Neuronal stem cell (in vitro differentiated cells): ENCODE results near the gene OR8K1. TPM values are rescaled to one million over a fixed set of nuclear protein-coding genes. Genes with fewer than 3 reads are reported as not detected.

Experiments used
- DNase-seq: peaks from one replicate; pipeline ENCODE4 v3.0.0-alpha.2; 2013; ENCODE audit warnings: low spot score
- H2AFZ ChIP-seq: one replicate; pipeline ENCODE4 v1.6.1; 2013; ENCODE audit warnings: mild to moderate bottlenecking, low read length, inconsistent platforms
- H2AK5ac ChIP-seq: 2 replicates; pipeline ENCODE4 v1.6.1; 2013; ENCODE audit warnings: low read depth, mild to moderate bottlenecking, inconsistent platforms, low read length, moderate library complexity, mixed read lengths
- H2BK120ac ChIP-seq: 2 replicates; pipeline ENCODE4 v1.6.1; 2013; ENCODE audit warnings: low read depth, mild to moderate bottlenecking, inconsistent platforms, low read length, moderate library complexity, mixed read lengths
- H2BK12ac ChIP-seq: one replicate; pipeline ENCODE4 v1.6.1; 2013; ENCODE audit warnings: low read length, inconsistent platforms
- H2BK15ac ChIP-seq: 2 replicates; pipeline ENCODE4 v1.6.1; 2013; ENCODE audit warnings: mild to moderate bottlenecking, low read length, inconsistent platforms, mixed read lengths
- H2BK5ac ChIP-seq: one replicate; pipeline ENCODE4 v1.6.1; 2013; ENCODE audit warnings: inconsistent platforms, mild to moderate bottlenecking, low read length, moderate library complexity
- H3K14ac ChIP-seq: one replicate; pipeline ENCODE4 v1.6.1; 2013; ENCODE audit warnings: low read length, inconsistent platforms
- H3K18ac ChIP-seq: 2 replicates; pipeline ENCODE4 v1.6.1; 2013; ENCODE audit warnings: low read length, inconsistent platforms
- H3K23ac ChIP-seq: 2 replicates; pipeline ENCODE4 v1.6.1; 2013; ENCODE audit warnings: low read depth, mild to moderate bottlenecking, mixed read lengths, low read length, inconsistent platforms; ENCODE audit not compliant: poor library complexity
- H3K27ac ChIP-seq: replicated peaks from 3 replicates; pipeline ENCODE4 v1.5.1; 2013; ENCODE audit warnings: low read length, inconsistent platforms
- H3K27me3 ChIP-seq, 3 experiments: 2 replicates each; pipeline ENCODE4 v1.6.1; 2013; ENCODE audit warnings: low read length in 3 of 3, mild to moderate bottlenecking in 2 of 3, inconsistent platforms in 1 of 3, low read depth in 1 of 3, mixed read lengths in 1 of 3, moderate library complexity in 1 of 3; ENCODE audit not compliant: control insufficient read depth in 3 of 3, insufficient read depth in 3 of 3
- H3K36me3 ChIP-seq, 2 donors: replicated peaks in 1 of 2; 2 replicates each; pipeline ENCODE4 v1.6.1; 2013; ENCODE audit warnings: low read length in 2 of 2; ENCODE audit not compliant: control insufficient read depth in 2 of 2, insufficient read depth in 2 of 2
- H3K4ac ChIP-seq: 2 replicates; pipeline ENCODE4 v1.6.1; 2013; ENCODE audit warnings: inconsistent platforms, mild to moderate bottlenecking, low read length, moderate library complexity
- H3K4me1 ChIP-seq, 2 donors: 1 replicate in 1 of 2; 2 replicates in 1 of 2; pipeline ENCODE4 v1.6.1; 2013; ENCODE audit warnings: low read length in 2 of 2, low read depth in 1 of 2; ENCODE audit not compliant: control insufficient read depth in 2 of 2, insufficient read depth in 1 of 2
- H3K4me2 ChIP-seq: one replicate; pipeline ENCODE4 v1.6.1; 2013; ENCODE audit warnings: mild to moderate bottlenecking, low read length, inconsistent platforms; ENCODE audit not compliant: insufficient read depth, poor library complexity, severe bottlenecking
- H3K4me3 ChIP-seq, 2 donors: 2 replicates each; pipeline ENCODE4 v1.5.1; 2013; ENCODE audit warnings: low read length in 2 of 2, mild to moderate bottlenecking in 2 of 2, inconsistent platforms in 1 of 2, moderate library complexity in 1 of 2
- H3K79me1 ChIP-seq: one replicate; pipeline ENCODE4 v1.6.1; 2013; ENCODE audit warnings: low read depth, mild to moderate bottlenecking, inconsistent platforms, low read length, moderate library complexity
- H3K9ac ChIP-seq: one replicate; pipeline ENCODE4 v1.6.1; 2013; ENCODE audit warnings: mild to moderate bottlenecking, low read depth, low read length, inconsistent platforms; ENCODE audit not compliant: poor library complexity
- H3K9me3 ChIP-seq, 2 donors: replicated peaks in 1 of 2; 2 replicates each; pipeline versions ENCODE3 to v1.6.1; 2013; ENCODE audit warnings: low read length in 2 of 2, mild to moderate bottlenecking in 2 of 2, inconsistent platforms in 1 of 2, low read depth in 1 of 2, mixed read lengths in 1 of 2, moderate library complexity in 1 of 2; ENCODE audit not compliant: control insufficient read depth in 2 of 2, insufficient read depth in 1 of 2
- H4K8ac ChIP-seq: one replicate; pipeline ENCODE4 v1.6.1; 2013; ENCODE audit warnings: low read depth, mild to moderate bottlenecking, inconsistent platforms, low read length, moderate library complexity
- H4K91ac ChIP-seq: one replicate; pipeline ENCODE4 v1.6.1; 2013; ENCODE audit warnings: low read length, low read depth, mild to moderate bottlenecking, inconsistent platforms; ENCODE audit not compliant: poor library complexity
- WGBS, 2 donors: extraction: QIAGEN DNeasy Blood & Tissue Kit; methylation state at CpG; one replicate each; pipeline ENCODE4 v1.1.7; 2013; ENCODE audit warnings: missing lambda C conversion rate in 2 of 2, mixed read lengths in 1 of 2; ENCODE audit not compliant: insufficient read length in 2 of 2, insufficient replicate concordance in 1 of 2; ENCODE audit errors: extremely low coverage in 2 of 2; 5-methylcytosine and 5-hydroxymethylcytosine counted together
- polyA plus RNA-seq, 2 experiments: library from polyadenylated mRNA; stranded (reverse); fragments of 200-250 nt; gene quantifications; one replicate each; pipeline ENCODE4 v1.2.3, GENCODE V29; 2013

Gene OR8K1
- polyA plus RNA-seq (2013, experiment 1 of 2): not detected
- not detected for polyA plus RNA-seq (2013, experiment 2 of 2)

DNA sequence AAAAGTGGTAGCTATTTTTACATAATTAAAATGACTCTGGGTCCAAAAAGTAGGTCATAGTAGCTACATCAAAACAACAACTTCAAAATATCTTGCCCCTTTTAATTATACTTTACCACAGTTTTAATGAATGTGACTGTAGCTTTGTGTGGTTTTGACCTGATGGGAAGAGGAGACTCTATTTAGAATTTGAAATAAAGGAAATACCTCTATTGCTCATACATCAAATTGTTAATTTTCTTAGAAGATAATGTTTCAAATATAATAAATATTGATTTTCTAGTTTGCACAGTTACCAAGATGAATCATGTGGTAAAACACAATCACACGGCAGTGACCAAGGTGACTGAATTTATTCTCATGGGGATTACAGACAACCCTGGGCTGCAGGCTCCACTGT is at the start of gene OR8K1:
TSS of gene OR8K1 (plus strand) at position 301 of the 400 bp plus-strand sequence. CDS start at position 301, 0 bp downstream.
- Histone ChIP-seq H4K8ac (no peak within 1 kb of the TSS), H3K79me1 (no peaks in the 10 kb centered on the region), H2AK5ac (no peak within 1 kb of the TSS), H3K27me3 (no peaks in the 10 kb centered on the region), H3K9me3 (no peaks in the 10 kb centered on the region), H2BK12ac (no peak within 1 kb of the TSS), H3K4ac (no peak within 1 kb of the TSS), H3K4me3 (no peak within 1 kb of the TSS), H2BK120ac (no peak within 1 kb of the TSS), H3K4me2 (no peak within 1 kb of the TSS), H2BK5ac (no peak within 1 kb of the TSS), H3K23ac (no peak within 1 kb of the TSS), H3K36me3 (no peaks in the 10 kb centered on the region), H3K18ac (no peak within 1 kb of the TSS), H4K91ac (no peak within 1 kb of the TSS), H3K9ac (no peak within 1 kb of the TSS), H2BK15ac (no peak within 1 kb of the TSS), H3K4me1 (no peaks in the 10 kb centered on the region), H2AFZ (no peak within 1 kb of the TSS), H3K14ac (no peak within 1 kb of the TSS), H3K27ac (no peak within 1 kb of the TSS)
- no peak for DNase-seq
- WGBS, 2 donors: no CpG with 5 or more reads among the region's 1 CpG

DNA sequence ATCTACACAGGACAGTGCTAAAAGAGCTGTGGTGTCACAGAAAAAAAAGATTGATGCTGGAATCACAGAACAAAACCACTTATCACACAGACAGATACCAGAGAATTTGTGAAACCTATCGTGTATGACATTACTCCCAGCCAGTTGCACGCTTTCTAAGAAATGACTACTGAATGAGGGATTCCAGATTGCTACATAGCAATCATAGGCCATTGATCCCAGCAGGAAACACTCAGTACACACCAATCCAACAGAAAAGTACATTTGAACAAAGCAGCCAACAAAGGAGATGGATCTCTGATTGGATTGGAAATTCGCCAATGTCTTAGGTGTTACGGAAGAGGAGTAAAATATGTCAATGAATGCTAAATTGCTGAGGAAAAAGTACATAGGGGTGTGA is 48.9 kb upstream of the OR8K1 start:
- no peak overlapping the region for H2BK15ac ChIP-seq

DNA sequence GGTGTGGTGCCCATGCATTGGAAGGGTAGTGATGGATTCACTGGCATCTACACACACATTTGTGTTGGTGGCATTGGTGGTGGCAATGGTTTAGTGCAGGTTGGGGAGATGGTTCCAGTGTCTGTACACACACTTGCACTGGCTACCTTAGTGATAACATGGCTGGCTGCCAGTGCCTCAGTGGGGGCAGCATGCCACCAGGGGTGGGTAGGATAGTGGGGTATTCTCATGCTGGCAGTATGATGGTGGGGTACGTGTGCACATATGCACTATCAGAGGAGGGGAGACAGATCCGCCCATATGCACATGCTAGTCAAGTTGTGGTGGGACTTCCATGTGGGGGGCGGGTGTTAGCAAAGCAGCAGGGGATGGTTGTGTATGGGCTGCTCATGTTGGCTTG is 38.0 kb upstream of the OR8K1 start:
- H2BK5ac ChIP-seq: peak overlapping the region; percentile 32
- H3K4me3 ChIP-seq: peak overlapping the region in 1 of 2 donors; percentile 47
- no peak overlapping the region for H4K91ac ChIP-seq
- peak overlapping the region; percentile 20 for H3K23ac ChIP-seq
- H2BK120ac ChIP-seq: no peak overlapping the region
- H3K4me2 ChIP-seq: no peak overlapping the region
- no peak overlapping the region for H3K18ac ChIP-seq
- H3K27me3 ChIP-seq: no peaks in the 10 kb centered on the region
- DNase-seq: no peak
- peaks cover 0 to 5% of the 10 kb centered on the region in 2 donors for H3K9me3 ChIP-seq
- H3K36me3 ChIP-seq: peaks cover 0 to 2% of the 10 kb centered on the region in 2 donors
- H3K4ac ChIP-seq: no peak overlapping the region
- H3K27ac ChIP-seq: no peak overlapping the region
- H2BK15ac ChIP-seq: no peak overlapping the region
- H4K8ac ChIP-seq: no peak overlapping the region
- H3K4me1 ChIP-seq: peaks cover 0 to 1% of the 10 kb centered on the region in 2 donors
- no peak overlapping the region for H2AK5ac ChIP-seq
- no peak overlapping the region for H2AFZ ChIP-seq
- no peak overlapping the region for H3K9ac ChIP-seq
- no peak overlapping the region for H2BK12ac ChIP-seq
- peak overlapping the region; percentile 39 for H3K14ac ChIP-seq
- WGBS, 2 donors: no CpG with 5 or more reads among the region's 3 CpGs
- H3K79me1 ChIP-seq: no peaks in the 10 kb centered on the region

More for the DNA sequence above, 48.9 kb upstream of the OR8K1 start:
- H3K23ac ChIP-seq: no peak overlapping the region
- no peak overlapping the region for H4K91ac ChIP-seq
- H2BK5ac ChIP-seq: no peak overlapping the region
- no CpG with 5 or more reads among the region's 4 CpGs for WGBS, 2 donors
- no peak overlapping the region for H2AFZ ChIP-seq
- no peak overlapping the region for H4K8ac ChIP-seq
- no peaks in the 10 kb centered on the region for H3K27me3 ChIP-seq
- no peak overlapping the region for H3K9ac ChIP-seq
- no peak overlapping the region for H3K4me3 ChIP-seq
- H2BK120ac ChIP-seq: no peak overlapping the region
- H3K9me3 ChIP-seq: no peaks in the 10 kb centered on the region
- H3K14ac ChIP-seq: no peak overlapping the region
- H3K36me3 ChIP-seq: no peaks in the 10 kb centered on the region
- no peak overlapping the region for H3K27ac ChIP-seq
- H2BK12ac ChIP-seq: no peak overlapping the region
- H3K4me2 ChIP-seq: no peak overlapping the region
- no peaks in the 10 kb centered on the region for H3K79me1 ChIP-seq
- H3K4ac ChIP-seq: no peak overlapping the region
- H2AK5ac ChIP-seq: no peak overlapping the region
- H3K4me1 ChIP-seq: no peaks in the 10 kb centered on the region
- H3K18ac ChIP-seq: no peak overlapping the region
- no peak for DNase-seq

DNA sequence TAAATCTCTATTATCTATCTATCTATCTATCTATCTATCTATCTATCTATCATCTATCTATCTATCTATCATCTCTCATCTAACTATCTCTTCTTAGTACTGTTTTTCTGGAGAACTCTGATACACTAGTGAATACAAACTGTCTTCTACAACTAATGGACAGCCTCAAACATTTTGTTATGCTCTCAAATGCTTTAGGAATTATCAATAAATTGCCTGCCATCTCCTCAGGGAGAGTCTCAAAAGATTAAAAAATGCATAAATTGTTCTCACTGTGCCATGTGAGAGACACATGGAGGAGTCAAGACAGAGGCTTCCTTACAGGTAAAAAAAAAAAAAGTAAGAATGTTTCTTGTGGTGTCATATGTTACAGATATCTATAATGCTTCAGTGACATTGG is 31.0 kb upstream of the OR8K1 start, which contains the start of gene OR8K3:
TSS of gene OR8K3 (plus strand) at position 301 of the 400 bp plus-strand sequence. CDS start 3,163 bp downstream, outside the sequence.
- H3K9ac ChIP-seq: no peak within 1 kb of the TSS
- no peak within 1 kb of the TSS for H4K91ac ChIP-seq
- H3K23ac ChIP-seq: no peak within 1 kb of the TSS
- H3K36me3 ChIP-seq: no peaks in the 10 kb centered on the region
- no peak within 1 kb of the TSS for H3K14ac ChIP-seq
- no peaks in the 10 kb centered on the region for H3K79me1 ChIP-seq
- no peak within 1 kb of the TSS for H2AK5ac ChIP-seq
- no peak for DNase-seq
- no peak within 1 kb of the TSS for H3K4me2 ChIP-seq
- H2AFZ ChIP-seq: no peak within 1 kb of the TSS
- no peak within 1 kb of the TSS for H2BK15ac ChIP-seq
- H3K18ac ChIP-seq: no peak within 1 kb of the TSS
- no peaks in the 10 kb centered on the region for H3K27me3 ChIP-seq
- H4K8ac ChIP-seq: no peak within 1 kb of the TSS
- H2BK120ac ChIP-seq: no peak within 1 kb of the TSS
- no peak within 1 kb of the TSS for H3K4me3 ChIP-seq
- H3K4me1 ChIP-seq: no peaks in the 10 kb centered on the region
- H3K4ac ChIP-seq: no peak within 1 kb of the TSS
- H2BK12ac ChIP-seq: no peak within 1 kb of the TSS
- no peak within 1 kb of the TSS for H2BK5ac ChIP-seq
- peaks cover 0 to 1% of the 10 kb centered on the region in 2 donors for H3K9me3 ChIP-seq
- no peak within 1 kb of the TSS for H3K27ac ChIP-seq
